Calu3 (cell line): ENCODE data around the gene NPHS2. TPM values are rescaled to one million over a fixed set of nuclear protein-coding genes. Genes with fewer than 3 reads are reported as not detected.

ENCODE experiments used
- BruUV-seq: library from RNA; stranded (reverse); fragments of 400-500 nt; replicated peaks from 2 replicates; lab custom pipeline; 2021; lab: Mats Ljungman, UMichigan
- CTCF ChIA-PET: fragments of 300-600 bp; sonication (Branson Sonifier 250); formaldehyde crosslinking; loops from one replicate; lab custom pipeline; 2022; ENCODE audit warnings: antibody characterized with exemption; lab: Charles Lee
- DNase-seq: peaks from one replicate; pipeline ENCODE4 v3.0.0; 2022
- H3K27ac Mint-ChIP-seq: one replicate; pipeline ENCODE4 v1.8.0; 2022; ENCODE audit warnings: mixed read lengths; ENCODE audit not compliant: unreplicated experiment
- H3K27me3 Mint-ChIP-seq: one replicate; pipeline ENCODE4 v1.8.0; 2022; ENCODE audit warnings: mixed read lengths; ENCODE audit not compliant: unreplicated experiment
- H3K36me3 Mint-ChIP-seq: one replicate; pipeline ENCODE4 v1.8.0; 2022; ENCODE audit warnings: mild to moderate bottlenecking, moderate library complexity, mixed read lengths; ENCODE audit not compliant: insufficient read depth, unreplicated experiment
- H3K4me1 Mint-ChIP-seq: one replicate; pipeline ENCODE4 v1.8.0; 2022; ENCODE audit warnings: mild to moderate bottlenecking, low read depth, mixed read lengths; ENCODE audit not compliant: unreplicated experiment
- H3K4me3 Mint-ChIP-seq: one replicate; pipeline ENCODE4 v1.8.0; 2022; ENCODE audit warnings: mild to moderate bottlenecking, low read depth, moderate library complexity, mixed read lengths; ENCODE audit not compliant: unreplicated experiment
- H3K9me3 Mint-ChIP-seq: one replicate; pipeline ENCODE4 v1.8.0; 2022; ENCODE audit warnings: low read depth, mixed read lengths; ENCODE audit not compliant: unreplicated experiment
- CTCF ChIP-seq: fragments of 200-600 bp; IDR thresholded peaks from one replicate; pipeline ENCODE4 v1.8.0; 2022; ENCODE audit warnings: antibody characterized with exemption; ENCODE audit not compliant: unreplicated experiment
- intact Hi-C: fragments of 100-400 bp; cut with micrococcal nuclease; formaldehyde crosslinking; loops from one replicate; pipeline ENCODE4 v1.10.0; 2022; ENCODE audit not compliant: unreplicated experiment
- total RNA-seq: library from RNA; stranded (reverse); gene quantifications from 2 replicates; pipeline ENCODE4 v1.2.3, GENCODE V29; 2022

Gene NPHS2
- total RNA-seq, 1 experiment from 2014 or later: not detected

- Mint-ChIP-seq H3K36me3 (no peaks in the 10 kb centered on the region), H3K27me3 (peaks cover 65% of the 10 kb centered on the region), H3K9me3 (no peaks in the 10 kb centered on the region), H3K27ac (no peak overlapping the region), H3K4me1 (no peaks in the 10 kb centered on the region), H3K4me3 (no peak overlapping the region)
- CTCF ChIA-PET: no interaction called here
- intact Hi-C loops: no loop called here
- no TSS peak for BruUV-seq
- no peak for TF ChIP-seq CTCF
- no peak for DNase-seq
Observed at GRCh38 chr1:179550746-179551682, 24.7 kb downstream of the NPHS2 start.

GRCh38 chr1:179549368-179549700 is 26.4 kb downstream of the NPHS2 start:
- H3K27ac Mint-ChIP-seq: no peak overlapping the region
- no peaks in the 10 kb centered on the region for H3K36me3 Mint-ChIP-seq
- H3K9me3 Mint-ChIP-seq: no peaks in the 10 kb centered on the region
- peaks cover 52% of the 10 kb centered on the region for H3K27me3 Mint-ChIP-seq
- intact Hi-C loops: no loop called here
- DNase-seq: no peak
- no peak overlapping the region for H3K4me3 Mint-ChIP-seq
- no peaks in the 10 kb centered on the region for H3K4me1 Mint-ChIP-seq
- TF ChIP-seq CTCF: no peak
- CTCF ChIA-PET: no interaction called here
- no TSS peak for BruUV-seq

GRCh38 chr1:179548666-179549367 is 26.9 kb downstream of the NPHS2 start:
- BruUV-seq: no TSS peak
- DNase-seq: no peak
- CTCF ChIA-PET: no interaction called here
- Mint-ChIP-seq H3K4me3 (no peak overlapping the region), H3K9me3 (no peaks in the 10 kb centered on the region), H3K27me3 (peaks cover 52% of the 10 kb centered on the region), H3K27ac (no peak overlapping the region), H3K4me1 (no peaks in the 10 kb centered on the region), H3K36me3 (no peaks in the 10 kb centered on the region)
- TF ChIP-seq CTCF: no peak
- intact Hi-C loops: no loop called here

- BruUV-seq: no TSS peak
- CTCF ChIA-PET: no interaction called here
- Mint-ChIP-seq H3K9me3 (no peaks in the 10 kb centered on the region), H3K4me3 (no peak overlapping the region), H3K27me3 (peaks cover 45% of the 10 kb centered on the region), H3K27ac (no peak overlapping the region), H3K4me1 (no peaks in the 10 kb centered on the region), H3K36me3 (no peaks in the 10 kb centered on the region)
- intact Hi-C loops: no loop called here
- no peak for TF ChIP-seq CTCF
- no peak for DNase-seq
Observed at GRCh38 chr1:179547021-179547535, 28.7 kb downstream of the NPHS2 start.
